ENCODE results near the gene CCDC88C.

Gene CCDC88C

DNA sequence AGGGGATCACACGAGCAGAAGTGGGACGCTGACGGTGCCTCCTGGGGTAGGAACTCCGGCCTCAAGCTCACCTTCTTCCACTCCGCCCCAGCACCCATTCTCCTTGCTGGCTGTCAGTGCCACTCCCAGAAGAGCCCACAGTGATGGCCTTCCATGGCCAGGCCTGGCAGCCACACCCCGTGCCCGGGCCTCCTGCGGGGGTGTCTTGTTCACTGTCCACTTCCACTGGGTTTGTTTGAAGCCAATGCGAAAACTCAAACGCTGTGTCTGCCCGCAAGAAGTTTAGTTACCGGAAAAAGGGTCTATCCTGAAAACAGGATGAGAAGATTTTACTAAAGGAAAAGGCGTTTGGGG is 38.1 kb downstream of the CCDC88C start:
- no peak overlapping the region for H3K18ac ChIP-seq (ENCODE audit: low read length)
- no peak overlapping the region for H4K8ac ChIP-seq (ENCODE audit: low read depth, low read length)
- no peak for DNase-seq
- no peak overlapping the region for H2BK12ac ChIP-seq (ENCODE audit: low read length)
- H3K27ac ChIP-seq (ENCODE audit: low read depth, low read length) = no peak overlapping the region
- no peak overlapping the region for H2BK120ac ChIP-seq (ENCODE audit: insufficient read depth, low read length, poor library complexity)
- H3K27me3 ChIP-seq (ENCODE audit: insufficient read depth, low read length) = no peaks in the 10 kb centered on the region
- H2AFZ ChIP-seq (ENCODE audit: insufficient read depth, low read length, poor library complexity) = no peak overlapping the region
- no peak overlapping the region for H3K9ac ChIP-seq (ENCODE audit: low read length)
- H3K23ac ChIP-seq (ENCODE audit: low read length) = no peak overlapping the region
- H3K9me3 ChIP-seq (ENCODE audit: insufficient read depth, low read depth, low read length) = no peaks in the 10 kb centered on the region
- no peak overlapping the region for H3K14ac ChIP-seq (ENCODE audit: low read length)
- H2AK5ac ChIP-seq (ENCODE audit: low read length) = no peak overlapping the region
- H3K4ac ChIP-seq (ENCODE audit: low read depth, low read length) = no peak overlapping the region
- H3K4me3 ChIP-seq (ENCODE audit: low read depth, low read length) = no peak overlapping the region
- H3K4me1 ChIP-seq (ENCODE audit: control insufficient read depth in 1 of 2, insufficient read depth in 2 of 2, low read length in 2 of 2) = peaks cover 9 to 10% of the 10 kb centered on the region in 2 experiments
- no peaks in the 10 kb centered on the region for H3K79me1 ChIP-seq (ENCODE audit: low read length)
- H4K12ac ChIP-seq (ENCODE audit: low read depth, low read length) = no peak overlapping the region
- no peaks in the 10 kb centered on the region for H3K79me2 ChIP-seq (ENCODE audit: control insufficient read depth, insufficient read depth, low read length, poor library complexity)
- no peak overlapping the region for H3K4me2 ChIP-seq (ENCODE audit: low read length)
- H4K91ac ChIP-seq (ENCODE audit: low read depth, low read length) = no peak overlapping the region
- H3K36me3 ChIP-seq (ENCODE audit: control insufficient read depth in 1 of 2, insufficient read depth in 2 of 2, low read length in 2 of 2) = no peaks in the 10 kb centered on the region
- H2BK5ac ChIP-seq (ENCODE audit: low read depth, low read length, poor library complexity) = no peak overlapping the region
- no CpG with 5 or more reads among the region's 13 CpGs for WGBS (ENCODE audit: extremely low coverage, insufficient coverage, insufficient read length)

DNA sequence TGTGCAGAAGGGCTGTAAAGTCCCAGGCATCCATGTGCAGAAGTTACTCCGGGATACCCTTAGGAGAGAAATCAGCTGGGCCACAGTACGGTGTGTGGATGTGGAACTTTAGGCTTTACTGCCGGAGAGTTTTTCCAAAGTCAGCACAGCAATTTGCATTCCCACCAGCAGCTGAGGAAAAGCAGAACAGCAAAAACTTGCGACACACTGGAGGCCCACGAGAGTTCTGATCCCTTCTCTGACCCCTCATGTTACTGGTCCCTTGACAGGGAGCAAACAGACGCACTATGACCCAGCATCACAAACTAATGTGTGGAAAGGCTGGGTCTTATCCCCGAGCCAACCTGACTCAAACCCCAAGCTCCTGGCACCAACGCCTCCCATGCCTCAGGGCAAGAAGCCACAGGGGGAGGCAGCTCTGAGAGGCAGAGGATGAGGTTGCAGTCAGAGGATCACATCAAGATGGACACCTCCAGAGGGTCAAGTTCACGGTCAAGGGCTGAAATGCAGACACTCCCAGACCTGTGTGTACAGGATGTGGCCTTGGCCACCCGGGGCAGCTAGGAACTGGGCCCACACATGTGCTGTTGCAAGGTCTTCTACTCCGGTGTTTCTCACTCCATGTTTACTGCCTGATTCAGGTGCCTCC is 38.6 kb downstream of the CCDC88C start:
- Histone ChIP-seq H3K18ac (ENCODE audit: low read length) (no peak overlapping the region), H2BK5ac (ENCODE audit: low read depth, low read length, poor library complexity) (no peak overlapping the region), H3K4me2 (ENCODE audit: low read length) (no peak overlapping the region), H3K4me3 (ENCODE audit: low read depth, low read length) (no peak overlapping the region), H3K79me2 (ENCODE audit: control insufficient read depth, insufficient read depth, low read length, poor library complexity) (no peaks in the 10 kb centered on the region), H3K23ac (ENCODE audit: low read length) (no peak overlapping the region), H4K91ac (ENCODE audit: low read depth, low read length) (no peak overlapping the region), H2AK5ac (ENCODE audit: low read length) (no peak overlapping the region), H3K9ac (ENCODE audit: low read length) (no peak overlapping the region), H3K4me1 (ENCODE audit: control insufficient read depth in 1 of 2, insufficient read depth in 2 of 2, low read length in 2 of 2) (peaks cover 9 to 10% of the 10 kb centered on the region in 2 experiments), H2AFZ (ENCODE audit: insufficient read depth, low read length, poor library complexity) (no peak overlapping the region), H3K79me1 (ENCODE audit: low read length) (no peaks in the 10 kb centered on the region), H3K36me3 (ENCODE audit: control insufficient read depth in 1 of 2, insufficient read depth in 2 of 2, low read length in 2 of 2) (no peaks in the 10 kb centered on the region), H3K27ac (ENCODE audit: low read depth, low read length) (no peak overlapping the region), H3K14ac (ENCODE audit: low read length) (no peak overlapping the region), H4K8ac (ENCODE audit: low read depth, low read length) (no peak overlapping the region), H2BK120ac (ENCODE audit: insufficient read depth, low read length, poor library complexity) (no peak overlapping the region), H2BK12ac (ENCODE audit: low read length) (no peak overlapping the region), H3K27me3 (ENCODE audit: insufficient read depth, low read length) (no peaks in the 10 kb centered on the region), H3K4ac (ENCODE audit: low read depth, low read length) (no peak overlapping the region), H3K9me3 (ENCODE audit: insufficient read depth, low read depth, low read length) (no peaks in the 10 kb centered on the region), H4K12ac (ENCODE audit: low read depth, low read length) (no peak overlapping the region)
- no CpG with 5 or more reads among the region's 11 CpGs for WGBS (ENCODE audit: extremely low coverage, insufficient coverage, insufficient read length)
- DNase-seq = no peak

- H2AK5ac ChIP-seq (ENCODE audit: low read length) = no peak overlapping the region
- no peak overlapping the region for H3K23ac ChIP-seq (ENCODE audit: low read length)
- no peak overlapping the region for H4K91ac ChIP-seq (ENCODE audit: low read depth, low read length)
- H3K14ac ChIP-seq (ENCODE audit: low read length) = no peak overlapping the region
- no peaks in the 10 kb centered on the region for H3K36me3 ChIP-seq (ENCODE audit: control insufficient read depth in 1 of 2, insufficient read depth in 2 of 2, low read length in 2 of 2)
- H3K4me1 ChIP-seq (ENCODE audit: control insufficient read depth in 1 of 2, insufficient read depth in 2 of 2, low read length in 2 of 2) = peaks cover 2% of the 10 kb centered on the region in 2 experiments
- H4K8ac ChIP-seq (ENCODE audit: low read depth, low read length) = no peak overlapping the region
- H3K4me3 ChIP-seq (ENCODE audit: low read depth, low read length) = no peak overlapping the region
- no peak overlapping the region for H2AFZ ChIP-seq (ENCODE audit: insufficient read depth, low read length, poor library complexity)
- H3K18ac ChIP-seq (ENCODE audit: low read length) = no peak overlapping the region
- H3K27me3 ChIP-seq (ENCODE audit: insufficient read depth, low read length) = no peaks in the 10 kb centered on the region
- H2BK120ac ChIP-seq (ENCODE audit: insufficient read depth, low read length, poor library complexity) = no peak overlapping the region
- no peak overlapping the region for H3K4me2 ChIP-seq (ENCODE audit: low read length)
- no CpG with 5 or more reads among the region's 15 CpGs for WGBS (ENCODE audit: extremely low coverage, insufficient coverage, insufficient read length)
- no peaks in the 10 kb centered on the region for H3K9me3 ChIP-seq (ENCODE audit: insufficient read depth, low read depth, low read length)
- no peaks in the 10 kb centered on the region for H3K79me1 ChIP-seq (ENCODE audit: low read length)
- no peak overlapping the region for H2BK12ac ChIP-seq (ENCODE audit: low read length)
- H3K9ac ChIP-seq (ENCODE audit: low read length) = no peak overlapping the region
- H3K27ac ChIP-seq (ENCODE audit: low read depth, low read length) = no peak overlapping the region
- H3K4ac ChIP-seq (ENCODE audit: low read depth, low read length) = no peak overlapping the region
- H2BK5ac ChIP-seq (ENCODE audit: low read depth, low read length, poor library complexity) = no peak overlapping the region
- H4K12ac ChIP-seq (ENCODE audit: low read depth, low read length) = no peak overlapping the region
- no peaks in the 10 kb centered on the region for H3K79me2 ChIP-seq (ENCODE audit: control insufficient read depth, insufficient read depth, low read length, poor library complexity)
- no peak for DNase-seq
Measured at GRCh38 chr14:91377700-91378652, 39.6 kb downstream of the CCDC88C start.

GRCh38 chr14:91376547-91377477 is 40.8 kb downstream of the CCDC88C start:
- H3K18ac ChIP-seq (ENCODE audit: low read length) = no peak overlapping the region
- H4K91ac ChIP-seq (ENCODE audit: low read depth, low read length) = no peak overlapping the region
- no peak overlapping the region for H3K4ac ChIP-seq (ENCODE audit: low read depth, low read length)
- H3K4me1 ChIP-seq (ENCODE audit: control insufficient read depth in 1 of 2, insufficient read depth in 2 of 2, low read length in 2 of 2) = no peaks in the 10 kb centered on the region
- H3K4me2 ChIP-seq (ENCODE audit: low read length) = no peak overlapping the region
- no peaks in the 10 kb centered on the region for H3K9me3 ChIP-seq (ENCODE audit: insufficient read depth, low read depth, low read length)
- no CpG with 5 or more reads among the region's 28 CpGs for WGBS (ENCODE audit: extremely low coverage, insufficient coverage, insufficient read length)
- H3K36me3 ChIP-seq (ENCODE audit: control insufficient read depth in 1 of 2, insufficient read depth in 2 of 2, low read length in 2 of 2) = no peaks in the 10 kb centered on the region
- H3K79me1 ChIP-seq (ENCODE audit: low read length) = no peaks in the 10 kb centered on the region
- no peak overlapping the region for H2AFZ ChIP-seq (ENCODE audit: insufficient read depth, low read length, poor library complexity)
- H3K14ac ChIP-seq (ENCODE audit: low read length) = no peak overlapping the region
- H4K8ac ChIP-seq (ENCODE audit: low read depth, low read length) = no peak overlapping the region
- H3K4me3 ChIP-seq (ENCODE audit: low read depth, low read length) = no peak overlapping the region
- H3K23ac ChIP-seq (ENCODE audit: low read length) = no peak overlapping the region
- no peak overlapping the region for H2AK5ac ChIP-seq (ENCODE audit: low read length)
- no peak for DNase-seq
- no peak overlapping the region for H4K12ac ChIP-seq (ENCODE audit: low read depth, low read length)
- no peaks in the 10 kb centered on the region for H3K27me3 ChIP-seq (ENCODE audit: insufficient read depth, low read length)
- no peak overlapping the region for H2BK120ac ChIP-seq (ENCODE audit: insufficient read depth, low read length, poor library complexity)
- no peak overlapping the region for H2BK12ac ChIP-seq (ENCODE audit: low read length)
- no peak overlapping the region for H2BK5ac ChIP-seq (ENCODE audit: low read depth, low read length, poor library complexity)
- H3K79me2 ChIP-seq (ENCODE audit: control insufficient read depth, insufficient read depth, low read length, poor library complexity) = no peaks in the 10 kb centered on the region
- no peak overlapping the region for H3K9ac ChIP-seq (ENCODE audit: low read length)
- no peak overlapping the region for H3K27ac ChIP-seq (ENCODE audit: low read depth, low read length)

Data from trophoblast cell (in vitro differentiated cells and primary cell).